HG02981 (cell line): Measurements from ENCODE around the gene CTSS.
A peak's percentile ranks its signal among the peaks of the same experiment; 100 is the strongest.
"Not testable (repeated sequence)": the region's sequence is repeated elsewhere in the genome, so short reads cannot be mapped to it uniquely, and the experiment has no call there.

Experiments
- ATAC-seq: cut with Tn5 transposase; IDR thresholded peaks from one replicate; pipeline ENCODE4 v1.9.1; 2021; ENCODE audit warnings: mild to moderate bottlenecking, moderate library complexity; ENCODE audit not compliant: unreplicated experiment

CTSS gene

DNA sequence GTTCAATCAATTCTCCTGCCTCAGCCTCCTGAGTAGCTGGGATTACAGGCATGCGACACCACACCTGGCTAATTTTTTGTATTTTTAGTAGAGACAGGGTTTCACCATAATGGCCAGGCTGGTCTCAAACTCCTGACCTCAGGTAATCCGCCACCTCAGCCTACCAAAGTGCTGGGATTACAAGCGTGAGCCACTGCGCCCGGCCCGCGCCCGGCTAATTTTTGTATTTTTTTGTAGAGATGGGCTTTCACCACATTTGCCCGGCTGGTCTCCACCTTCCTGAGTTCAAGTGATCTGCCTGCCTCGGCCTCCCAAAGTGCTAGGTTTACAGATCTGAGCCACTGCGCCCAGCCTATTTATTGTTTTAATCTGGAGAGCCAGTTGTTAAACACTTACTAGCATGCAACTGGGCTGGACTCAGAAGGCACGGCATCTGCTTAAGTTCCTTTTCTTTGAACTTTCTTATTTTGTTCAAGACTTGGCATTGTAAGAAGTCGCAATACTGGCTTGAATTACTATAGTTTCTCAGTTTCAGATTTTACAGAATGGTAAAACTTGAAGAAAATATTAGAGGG is 10.4 kb upstream of the CTSS start:
- ATAC-seq: not testable (repeated sequence)

- no peak for ATAC-seq
These were observed 9.7 kb upstream of the CTSS start for GRCh38 chr1:150775276-150775675.

DNA sequence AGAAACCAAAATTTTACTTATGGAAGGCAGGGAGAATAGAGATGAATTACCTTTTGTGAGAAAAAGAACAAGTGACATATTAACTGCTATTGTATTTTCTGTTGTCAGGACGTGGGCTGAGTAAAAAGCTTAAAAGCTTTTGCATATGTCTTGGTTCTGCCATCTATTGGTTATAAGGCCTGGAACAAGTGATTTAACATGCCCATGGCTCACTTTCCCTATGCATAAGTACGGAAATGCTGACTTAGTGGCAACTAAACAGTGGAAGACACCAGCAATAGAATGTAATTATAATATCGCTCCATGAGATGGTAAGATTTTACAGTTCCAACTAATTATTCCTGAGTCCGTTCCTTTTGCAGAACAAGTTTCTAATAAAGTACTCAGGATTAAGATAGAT is 6.7 kb upstream of the CTSS start:
- no peak for ATAC-seq

GRCh38 chr1:150767704-150768103 is 2.1 kb upstream of the CTSS start:
- not testable (repeated sequence) for ATAC-seq

DNA sequence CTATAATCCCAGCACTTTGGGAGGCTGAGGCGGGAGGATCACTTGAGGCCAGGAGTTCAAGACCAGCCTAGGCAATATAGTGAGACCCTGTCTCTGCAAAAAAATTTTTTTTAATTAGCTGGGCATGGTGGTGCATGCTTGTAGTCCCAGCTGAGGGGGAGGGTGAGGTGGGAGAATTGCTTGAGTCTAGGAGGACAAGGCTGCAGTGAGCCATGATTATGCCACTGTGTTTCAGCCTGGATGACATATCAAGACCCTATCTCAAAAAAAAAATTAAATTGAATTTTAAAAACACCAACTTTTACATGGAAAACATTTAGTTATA is 361 bp upstream of the CTSS start:
- not testable (repeated sequence) for ATAC-seq

DNA sequence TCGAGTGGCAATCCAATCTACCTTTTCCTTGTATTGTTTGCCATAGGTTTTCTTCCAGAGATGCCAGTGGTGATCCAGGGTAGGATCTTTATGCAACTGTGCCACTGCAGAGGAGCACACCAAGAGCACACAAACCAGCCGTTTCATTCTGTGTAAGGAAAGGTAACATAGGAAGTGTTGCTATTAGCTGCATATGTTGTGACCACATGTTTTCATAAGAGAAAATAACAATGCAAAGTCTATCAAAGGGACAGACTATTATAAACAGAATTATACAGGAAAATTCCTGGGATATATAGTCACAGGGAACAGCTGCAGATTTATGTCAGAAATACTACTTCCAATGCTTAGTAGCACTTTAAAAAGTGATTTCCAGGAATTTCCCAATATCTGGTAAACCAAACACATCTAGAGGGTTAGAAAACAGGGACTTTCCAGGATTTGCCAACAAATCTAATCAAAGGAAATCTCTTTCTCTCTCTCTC is 919 bp downstream of the CTSS start:
- ATAC-seq: no peak

DNA sequence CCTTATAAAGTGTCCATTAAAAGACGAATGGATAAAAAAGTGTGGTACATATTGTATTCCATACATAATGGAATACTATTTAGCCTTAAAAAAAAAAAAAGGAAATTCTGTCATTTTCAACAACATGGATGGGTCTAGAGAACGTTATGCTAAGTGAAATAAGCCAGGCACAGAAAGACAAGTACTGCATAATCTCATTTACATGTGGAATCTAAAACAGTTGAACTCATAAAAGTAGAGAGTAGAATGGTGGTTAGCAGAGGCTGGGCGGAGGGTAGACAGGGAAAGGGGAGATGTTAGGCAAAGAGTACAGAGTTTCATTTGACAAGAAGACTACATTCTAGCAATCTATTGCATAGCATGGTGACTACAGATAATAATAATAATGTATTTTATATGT is 2.6 kb downstream of the CTSS start:
- ATAC-seq: no peak

- no peak for ATAC-seq
These were observed 3.0 kb downstream of the CTSS start for GRCh38 chr1:150762552-150762951.

DNA sequence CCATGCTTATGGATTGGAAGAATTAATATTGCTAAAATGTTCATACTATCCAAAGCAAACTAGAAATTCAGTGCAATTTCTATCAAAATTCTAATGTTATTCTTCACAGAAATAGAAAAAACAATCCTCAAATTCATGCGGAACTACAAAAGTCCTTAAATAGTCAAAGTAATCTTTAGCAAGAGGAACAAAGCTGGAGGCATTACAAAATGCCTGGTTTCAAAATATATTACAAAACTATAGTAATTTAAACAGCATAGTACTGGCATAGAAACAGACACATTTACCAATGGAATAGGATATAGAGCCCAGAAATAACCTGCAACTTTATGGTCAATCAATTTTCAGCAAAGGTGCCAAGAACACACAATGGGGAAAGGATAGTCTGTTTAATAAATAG is 3.8 kb downstream of the CTSS start:
- no peak for ATAC-seq

DNA sequence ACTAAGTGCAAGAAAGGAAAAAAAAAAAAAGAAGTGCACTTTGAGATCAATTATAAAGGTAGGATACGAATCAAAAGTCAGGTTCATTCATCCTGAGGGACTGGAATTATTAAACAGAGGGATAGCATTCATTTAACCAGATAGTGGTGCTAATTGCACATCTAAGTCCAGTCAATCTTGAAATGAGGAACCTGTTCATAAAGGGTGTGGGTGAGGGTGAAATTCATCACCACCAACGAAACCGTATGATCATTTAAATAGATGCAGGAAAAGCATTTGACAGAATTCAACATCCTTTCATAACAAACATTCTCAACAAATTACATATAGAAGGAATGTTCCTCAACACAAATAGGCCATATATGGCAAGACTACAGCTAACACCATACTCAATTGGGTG is 5.6 kb downstream of the CTSS start:
- ATAC-seq: no peak

DNA sequence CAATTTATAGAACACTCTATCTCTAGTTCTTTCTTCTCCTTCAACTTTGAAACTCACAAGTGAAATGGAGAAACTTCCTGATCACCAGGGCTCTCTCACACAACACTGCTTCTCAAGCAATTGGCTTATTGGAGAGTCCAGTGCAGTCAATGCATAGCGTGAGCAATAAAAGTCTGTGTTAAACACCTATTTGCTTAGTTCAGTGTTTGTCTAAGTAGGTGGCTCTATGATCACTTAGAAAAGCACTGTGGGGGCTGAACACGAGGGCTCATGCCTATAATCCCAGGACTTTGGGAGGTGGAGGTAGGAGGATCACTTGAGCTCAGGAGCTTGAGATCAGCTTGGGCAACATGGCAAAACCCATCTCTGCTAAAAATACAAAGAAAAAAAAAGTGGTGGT is 12.2 kb downstream of the CTSS start:
- ATAC-seq: no peak

DNA sequence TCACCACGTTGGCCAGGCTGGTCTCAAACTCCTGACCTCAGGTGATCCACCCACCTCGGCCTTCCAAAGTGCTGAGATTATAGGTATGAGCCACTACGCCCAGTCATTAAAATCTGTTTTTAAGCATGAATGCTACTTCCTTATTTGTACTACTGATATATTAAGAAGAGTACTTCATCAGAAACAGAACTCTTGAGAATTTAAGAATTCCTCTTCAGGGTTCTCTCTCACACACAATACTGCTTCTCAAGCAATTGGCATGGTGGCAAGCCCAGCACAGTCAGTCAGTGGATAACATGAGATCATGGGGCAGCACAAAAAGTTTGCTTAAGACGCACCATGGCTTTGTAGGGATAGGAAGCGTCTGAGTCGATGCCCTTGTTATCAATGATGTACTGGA is 14.1 kb downstream of the CTSS start:
- no peak for ATAC-seq

DNA sequence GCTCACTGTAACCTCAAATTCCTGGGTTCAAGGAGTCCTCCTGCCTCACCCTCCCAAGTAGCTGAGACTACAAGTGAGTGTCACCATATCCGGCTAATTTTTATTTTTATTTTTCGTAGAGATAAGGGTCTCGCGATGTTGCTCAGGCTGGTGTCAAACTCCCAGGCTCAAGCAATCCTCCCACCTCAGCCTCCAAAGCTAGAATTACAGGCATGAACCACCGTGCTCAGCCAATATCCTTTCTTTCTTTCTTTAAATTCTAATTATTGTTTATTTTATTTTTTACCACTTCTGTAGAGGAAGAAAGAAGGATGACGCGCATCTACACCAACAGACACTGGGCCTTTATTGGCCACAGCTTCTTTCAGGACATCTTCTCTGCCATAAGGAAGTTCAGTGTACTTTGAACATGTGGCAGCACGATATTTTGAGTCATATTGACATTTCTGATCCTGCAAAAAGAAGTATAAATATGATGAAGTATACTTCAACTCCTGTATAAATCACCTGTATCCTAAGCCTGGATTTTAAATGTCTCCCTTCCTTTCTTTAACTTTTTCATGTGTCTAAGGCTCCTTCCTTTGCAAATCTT is 15.8 kb downstream of the CTSS start:
- ATAC-seq: no peak

- ATAC-seq: no peak
These were observed 16.5 kb downstream of the CTSS start for GRCh38 chr1:150748878-150749719.

DNA sequence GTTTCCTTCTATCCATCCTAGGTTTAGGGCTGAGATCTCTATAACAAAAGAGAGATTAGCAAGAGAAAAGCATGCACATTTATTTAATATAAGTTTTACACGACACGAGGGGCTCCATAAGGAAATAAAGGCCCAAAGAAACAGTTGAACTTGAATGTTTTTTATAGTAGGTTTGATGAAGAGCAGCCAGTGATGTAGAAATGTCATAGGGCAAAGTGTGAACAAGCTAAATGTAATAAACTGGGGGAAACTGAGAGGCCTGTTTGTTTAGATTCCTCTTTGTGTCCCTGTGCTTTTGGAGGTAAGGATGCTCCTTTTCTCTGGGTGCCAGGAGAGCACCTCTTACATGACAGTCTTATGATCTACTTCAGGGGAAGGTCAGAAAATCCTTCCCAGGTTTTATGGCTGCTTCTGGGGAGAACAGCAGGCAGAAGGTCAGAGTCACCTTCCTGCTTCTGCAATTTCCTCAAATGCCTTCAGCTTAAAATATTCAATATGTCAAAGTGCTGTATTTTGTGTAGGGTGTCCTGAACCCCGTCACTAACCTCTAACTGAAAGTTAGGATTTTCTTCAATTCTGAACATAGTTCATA is 35.4 kb downstream of the CTSS start:
- no peak for ATAC-seq

- no peak for ATAC-seq
These were observed 41.2 kb downstream of the CTSS start for GRCh38 chr1:150724336-150724735.

- no peak for ATAC-seq
These were observed 44.9 kb downstream of the CTSS start, which contains the start of gene HORMAD1 for GRCh38 chr1:150720703-150721102. TSS of gene HORMAD1 (minus strand) at chr1:150720895. CDS start at chr1:150719505, 1,390 bp downstream.

GRCh38 chr1:150720098-150720497 is 45.5 kb downstream of the CTSS start:
- no peak for ATAC-seq

DNA sequence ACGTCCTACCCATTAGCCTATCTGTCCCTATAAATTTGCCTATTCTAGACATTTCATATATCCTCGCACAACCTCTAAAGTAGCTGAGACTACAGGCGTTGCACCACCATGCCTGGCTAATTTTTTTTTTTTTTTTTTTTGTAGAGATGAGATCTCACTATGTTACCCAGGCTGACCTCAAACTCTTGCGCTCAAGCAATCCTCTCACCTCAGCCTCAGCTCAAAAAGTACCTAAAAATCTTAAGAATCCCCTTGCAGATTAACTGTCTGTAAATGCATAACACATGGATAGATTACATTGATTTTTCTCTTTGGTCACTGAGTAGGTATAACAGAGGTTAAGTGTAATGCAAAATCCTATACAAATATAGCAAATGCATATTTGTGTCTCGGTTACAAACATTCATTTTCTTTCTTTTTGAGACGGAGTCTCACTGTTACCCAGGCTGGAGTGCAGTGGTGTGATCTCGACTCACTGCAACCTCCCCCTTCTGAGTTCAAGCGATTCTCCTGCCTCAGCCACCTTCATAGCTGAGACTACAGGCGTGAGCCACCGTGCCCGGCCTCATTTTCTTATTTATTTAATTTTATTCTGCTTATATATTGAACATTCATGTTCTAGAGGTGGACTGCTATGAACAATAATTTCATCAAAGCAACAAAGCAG is 47.2 kb downstream of the CTSS start:
- no peak for ATAC-seq

DNA sequence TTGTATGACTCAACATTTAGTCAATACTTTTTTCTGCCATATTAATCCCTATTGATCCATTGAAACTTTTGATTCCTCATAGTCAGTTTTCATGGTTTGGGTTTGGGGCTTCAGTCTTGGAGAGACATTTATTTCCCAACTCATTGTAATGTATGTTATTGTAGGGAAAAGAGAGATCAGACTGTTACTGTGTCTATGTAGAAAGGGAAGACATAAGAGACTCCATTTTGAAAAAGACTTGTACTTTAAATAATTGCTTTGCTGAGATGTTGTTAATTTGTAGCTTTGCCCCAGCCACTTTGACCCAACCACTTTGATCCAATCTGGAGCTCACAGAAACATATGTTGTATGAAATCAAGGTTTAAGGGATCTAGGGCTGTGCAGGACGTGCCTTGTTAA is 56.5 kb downstream of the CTSS start:
- ATAC-seq: not testable (repeated sequence)

DNA sequence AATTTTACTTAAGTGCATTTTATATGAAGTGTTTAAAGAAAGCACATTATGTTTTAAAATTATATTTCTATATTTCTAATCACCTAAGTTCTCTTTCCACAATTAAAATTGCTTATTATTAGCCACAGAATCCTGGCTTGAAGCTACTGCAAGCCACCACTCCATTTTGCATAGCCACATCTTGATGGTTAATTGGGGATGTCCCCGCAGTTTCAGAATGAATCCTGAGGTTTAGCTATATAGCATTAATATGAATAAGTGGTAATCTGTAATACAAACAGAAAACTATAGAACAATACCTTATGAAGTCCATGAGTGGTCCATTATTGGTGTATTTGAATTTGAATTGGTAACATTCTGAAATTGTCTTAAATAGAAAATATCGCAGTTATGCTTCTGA is 57.0 kb downstream of the CTSS start:
- peak; percentile 76 for ATAC-seq
